GM10266 (cell line): Measurements from ENCODE around the gene ADARB2.

Experiments used
- DNase-seq: peaks from one replicate; pipeline ENCODE4 v3.0.0; 2012; ENCODE audit errors: extremely low spot score
- CTCF ChIP-seq: IDR thresholded peaks from 2 replicates; pipeline ENCODE4 v1.5.1; 2012; ENCODE audit warnings: mild to moderate bottlenecking, low read depth; ENCODE audit not compliant: control insufficient read depth, insufficient read depth; ENCODE audit errors: missing control alignments

ADARB2 gene

DNA sequence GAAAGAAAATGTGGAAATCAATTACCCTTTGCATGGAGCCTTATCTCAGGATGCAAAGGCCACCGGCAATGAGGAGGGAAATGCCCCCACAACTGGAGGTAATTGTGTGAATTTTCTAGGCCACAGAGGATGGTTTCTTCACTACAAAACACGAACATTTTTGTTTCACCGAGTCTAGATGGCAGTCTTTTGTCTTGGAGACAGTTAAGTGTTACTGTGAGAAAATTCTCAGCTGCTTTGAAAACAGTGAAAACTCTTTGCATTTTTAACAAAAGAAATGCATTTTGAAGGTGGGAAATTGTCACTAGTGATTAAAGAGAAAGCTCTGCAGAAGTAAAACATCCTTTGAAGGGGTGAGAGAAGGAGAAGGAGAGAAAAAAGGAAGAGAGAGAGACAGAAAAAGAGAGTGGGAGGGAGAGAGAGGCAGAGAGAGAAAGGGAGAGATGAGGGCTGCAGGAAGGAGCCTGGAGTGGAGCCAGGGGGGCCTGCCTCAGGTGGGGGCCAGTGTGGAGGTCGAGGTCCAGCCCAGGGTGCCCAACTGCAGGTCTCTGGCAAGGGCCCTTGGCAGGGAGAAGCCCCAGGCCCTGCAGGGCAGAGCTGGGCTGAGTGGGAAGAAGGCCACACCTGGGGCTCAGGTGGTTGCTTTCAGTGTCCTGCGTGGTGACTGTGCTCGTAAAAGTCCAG is 261.4 kb downstream of the ADARB2 start:
- no peak for TF ChIP-seq CTCF
- no peak for DNase-seq

- TF ChIP-seq CTCF = no peak
- no peak for DNase-seq
Measured at GRCh38 chr10:1475098-1475591, 262.2 kb downstream of the ADARB2 start.

- TF ChIP-seq CTCF = no peak
- no peak for DNase-seq
Measured at GRCh38 chr10:1474376-1475097, 262.8 kb downstream of the ADARB2 start.

DNA sequence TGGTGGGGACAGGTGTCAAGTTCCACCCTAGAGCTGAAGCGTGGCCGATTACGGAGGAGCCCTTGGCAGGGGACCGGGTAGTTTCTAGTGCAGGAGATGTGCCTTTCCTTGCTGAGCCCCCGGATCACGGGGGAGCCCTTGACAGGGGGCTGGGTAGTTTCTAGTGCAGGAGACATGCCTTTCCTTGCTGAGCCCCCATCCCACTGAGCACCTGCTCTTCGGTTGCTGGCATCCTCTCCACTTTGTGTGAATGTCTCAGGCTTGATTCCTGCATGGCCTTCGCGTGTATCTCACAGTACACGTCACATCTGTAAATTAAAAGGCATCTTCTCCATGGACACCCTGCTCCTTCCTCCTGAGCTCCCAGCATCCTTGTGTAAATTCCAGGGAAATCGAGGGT is 263.5 kb downstream of the ADARB2 start:
- TF ChIP-seq CTCF = no peak
- DNase-seq = no peak

- no peak for TF ChIP-seq CTCF
Measured at GRCh38 chr10:1472178-1472958, 265.0 kb downstream of the ADARB2 start.

DNA sequence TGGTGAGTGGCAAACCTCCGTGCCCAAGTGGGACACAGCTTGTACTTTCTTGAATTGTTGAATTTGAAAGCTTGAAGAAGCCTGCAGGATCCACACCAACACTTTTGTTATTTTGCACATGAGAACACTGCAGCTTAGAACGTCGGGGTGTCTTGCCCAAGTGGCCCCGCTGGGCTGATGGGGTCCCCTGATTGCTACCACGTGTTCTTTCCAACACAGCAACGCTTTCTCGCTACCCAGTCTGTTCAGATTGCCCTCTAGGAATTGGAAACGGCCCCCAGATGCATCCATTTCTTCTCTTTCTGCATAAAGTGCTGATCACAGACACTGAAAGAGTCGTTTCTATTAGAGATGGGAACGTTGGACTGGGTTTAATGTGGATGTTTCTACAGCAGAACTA is 268.5 kb downstream of the ADARB2 start:
- TF ChIP-seq CTCF = no peak
- DNase-seq = no peak

More at GRCh38 chr10:1472178-1472958, 265.0 kb downstream of the ADARB2 start:
- no peak for DNase-seq
